CMK (cell line): ENCODE measurements around the gene KRT72.

Source experiments
- DNase-seq: peaks from one replicate; pipeline ENCODE4 v3.0.0-alpha.2; 2010; ENCODE audit warnings: low read depth

KRT72 gene

GRCh38 chr12:52600941-52601481, at the start of gene KRT72:
Gene KRT72, minus strand, starts transcription at chr12:52601463. Its CDS starts 11 bp downstream, at chr12:52601452.
- no peak for DNase-seq

GRCh38 chr12:52650520-52651081, 49.3 kb upstream of the KRT72 start:
- DNase-seq = no peak

- DNase-seq = no peak
Observed at GRCh38 chr12:52649066-52649465, 47.8 kb upstream of the KRT72 start.

GRCh38 chr12:52648012-52648550, 46.8 kb upstream of the KRT72 start:
- DNase-seq = no peak

GRCh38 chr12:52647601-52648000, 46.3 kb upstream of the KRT72 start:
- DNase-seq = no peak

GRCh38 chr12:52646613-52647012, 45.4 kb upstream of the KRT72 start:
- DNase-seq = no peak

GRCh38 chr12:52645982-52646381, 44.7 kb upstream of the KRT72 start:
- DNase-seq = no peak

- DNase-seq = no peak
Observed at GRCh38 chr12:52645120-52645761, 44.0 kb upstream of the KRT72 start.

GRCh38 chr12:52644078-52644415, 42.8 kb upstream of the KRT72 start:
- no peak for DNase-seq

- DNase-seq = no peak
Observed at GRCh38 chr12:52643233-52644077, 42.2 kb upstream of the KRT72 start.

- no peak for DNase-seq
Observed at GRCh38 chr12:52641468-52641867, 40.2 kb upstream of the KRT72 start.

- DNase-seq = no peak
Observed at GRCh38 chr12:52637299-52637698, 36.0 kb upstream of the KRT72 start.

- DNase-seq = no peak
Observed at GRCh38 chr12:52636592-52637258, 35.5 kb upstream of the KRT72 start.

GRCh38 chr12:52636189-52636588, 34.9 kb upstream of the KRT72 start:
- no peak for DNase-seq

- DNase-seq = no peak
Observed at GRCh38 chr12:52634266-52635056, 33.2 kb upstream of the KRT72 start.

- DNase-seq = peak; percentile 51
Observed at GRCh38 chr12:52633383-52633782, 32.1 kb upstream of the KRT72 start.

- DNase-seq = no peak
Observed at GRCh38 chr12:52632656-52633055, 31.4 kb upstream of the KRT72 start.

GRCh38 chr12:52631676-52632459, 30.6 kb upstream of the KRT72 start:
- DNase-seq = no peak

- DNase-seq = no peak
Observed at GRCh38 chr12:52631264-52631663, 30.0 kb upstream of the KRT72 start.

GRCh38 chr12:52630599-52631200, 29.4 kb upstream of the KRT72 start:
- DNase-seq = peak; percentile 55
